IPS-18c (cell line): ENCODE measurements around the gene NEK6.

Source experiments
- H3K4me3 ChIP-seq: 2 replicates; pipeline ENCODE4 v1.7.0; 2013; ENCODE audit warnings: low read depth, mild to moderate bottlenecking, low read length, moderate library complexity; ENCODE audit not compliant: insufficient read depth
- H3K9me3 ChIP-seq: one replicate; pipeline ENCODE4 v1.6.1; 2013; ENCODE audit warnings: mild to moderate bottlenecking, low read length, moderate library complexity; ENCODE audit not compliant: control insufficient read depth, insufficient read depth

The NEK6 gene

GRCh38 chr9:124255222-124255621 is 2.5 kb upstream of the NEK6 start:
- Histone ChIP-seq H3K4me3 (no peak overlapping the region), H3K9me3 (no peaks in the 10 kb centered on the region)

- Histone ChIP-seq H3K9me3 (no peaks in the 10 kb centered on the region), H3K4me3 (no peak overlapping the region)
Observed at GRCh38 chr9:124256517-124257069, 1.2 kb upstream of the NEK6 start.

GRCh38 chr9:124257070-124257843 is 492 bp upstream of the NEK6 start:
- Histone ChIP-seq H3K9me3 (no peaks in the 10 kb centered on the region), H3K4me3 (peak overlapping the region; percentile 34; the same call in 1 of the 2 replicates)

GRCh38 chr9:124258607-124259157 is 933 bp downstream of the NEK6 start:
- Histone ChIP-seq H3K4me3 (peak overlapping the region; percentile 74), H3K9me3 (no peaks in the 10 kb centered on the region)

GRCh38 chr9:124259158-124259808 is 1.5 kb downstream of the NEK6 start:
- H3K9me3 ChIP-seq = no peaks in the 10 kb centered on the region
- H3K4me3 ChIP-seq = peak overlapping the region; percentile 74; the same call in 1 of the 2 replicates

DNA sequence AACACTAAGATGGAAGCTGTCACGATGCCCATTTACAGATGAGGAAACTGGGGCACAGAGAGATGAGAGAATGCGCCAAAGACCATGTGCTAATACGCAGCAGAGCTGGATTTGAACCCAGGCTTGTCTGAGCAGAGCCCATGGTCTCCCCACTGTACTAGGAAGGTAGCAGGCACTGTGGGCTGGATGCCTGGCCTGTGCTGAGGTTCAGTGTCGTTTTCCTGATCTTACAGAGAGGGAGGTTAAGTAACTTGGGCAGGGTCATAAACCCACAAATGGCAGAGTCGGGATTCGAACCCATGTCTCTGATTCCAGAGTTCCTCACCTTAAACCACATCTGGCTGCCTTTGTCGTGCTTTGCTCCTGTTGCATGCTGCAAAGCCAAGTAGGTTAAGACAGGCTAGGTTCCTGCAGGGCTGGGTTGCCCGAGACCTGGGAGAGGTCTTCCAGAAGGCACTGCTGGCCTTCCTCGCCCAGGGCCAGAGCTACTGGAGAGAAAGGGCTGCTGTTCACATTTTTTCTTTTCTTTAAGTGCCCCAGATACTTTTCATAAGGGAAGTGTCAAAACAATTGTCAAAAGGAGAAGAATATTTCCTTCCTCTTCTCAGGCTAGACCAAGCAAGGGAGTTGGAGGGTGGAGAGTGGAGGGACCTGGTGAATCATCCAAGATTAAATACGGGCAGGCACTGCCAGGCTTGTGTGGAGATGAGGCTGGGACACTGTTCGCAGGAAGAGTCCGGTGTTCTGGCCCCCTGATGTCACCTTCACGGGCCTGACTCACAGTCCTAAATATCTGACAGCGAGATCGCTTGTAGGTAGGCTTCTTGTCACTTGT is 3.2 kb downstream of the NEK6 start:
- no peaks in the 10 kb centered on the region for H3K9me3 ChIP-seq
- no peak overlapping the region for H3K4me3 ChIP-seq

- Histone ChIP-seq H3K9me3 (no peaks in the 10 kb centered on the region), H3K4me3 (no peak overlapping the region)
Observed at GRCh38 chr9:124261736-124262648, 4.2 kb downstream of the NEK6 start.

GRCh38 chr9:124262649-124262972 is 4.9 kb downstream of the NEK6 start:
- H3K9me3 ChIP-seq = no peaks in the 10 kb centered on the region
- H3K4me3 ChIP-seq = no peak overlapping the region

- Histone ChIP-seq H3K4me3 (no peak overlapping the region), H3K9me3 (no peaks in the 10 kb centered on the region)
Observed at GRCh38 chr9:124263213-124263612, 5.5 kb downstream of the NEK6 start.

- no peaks in the 10 kb centered on the region for H3K9me3 ChIP-seq
- no peak overlapping the region for H3K4me3 ChIP-seq
Observed at GRCh38 chr9:124263800-124264426, 6.2 kb downstream of the NEK6 start.

GRCh38 chr9:124264823-124265233 is 7.1 kb downstream of the NEK6 start:
- Histone ChIP-seq H3K4me3 (no peak overlapping the region), H3K9me3 (no peaks in the 10 kb centered on the region)

- Histone ChIP-seq H3K4me3 (no peak overlapping the region), H3K9me3 (no peaks in the 10 kb centered on the region)
Observed at GRCh38 chr9:124265551-124265950, 7.8 kb downstream of the NEK6 start.

DNA sequence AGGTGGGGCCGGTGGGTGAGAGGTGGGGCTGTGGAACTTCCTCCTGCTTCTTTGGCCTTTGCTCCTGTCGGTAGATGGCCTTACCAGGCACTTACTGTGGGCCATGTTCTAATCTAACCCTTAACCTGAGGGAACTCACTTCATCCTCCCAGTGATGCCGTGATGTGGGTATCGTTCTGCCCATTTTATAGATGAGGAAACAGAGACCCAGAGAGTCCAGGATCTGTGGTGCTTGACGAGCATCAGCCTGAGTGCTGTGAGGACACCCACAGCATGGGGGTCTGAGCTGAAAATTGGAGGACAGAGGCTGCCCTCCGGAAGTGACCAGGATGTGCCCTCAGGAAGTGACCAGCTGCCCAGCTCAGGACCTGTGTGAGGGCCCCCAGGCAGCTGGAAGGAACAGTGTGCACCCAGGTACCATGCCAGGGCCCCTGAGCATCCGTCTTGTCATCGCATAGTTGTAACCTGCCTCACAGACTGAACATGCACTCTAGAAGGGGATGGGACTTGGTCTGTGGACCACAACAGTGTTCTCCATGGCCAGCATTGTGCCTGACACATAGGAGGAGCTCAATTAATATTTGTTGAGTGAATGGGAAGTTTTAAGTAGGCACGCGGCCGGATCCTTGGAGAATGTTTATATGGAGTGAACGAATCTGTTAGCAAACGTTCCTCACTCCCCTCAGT is 8.5 kb downstream of the NEK6 start:
- H3K4me3 ChIP-seq = no peak overlapping the region

GRCh38 chr9:124266826-124267201 is 9.1 kb downstream of the NEK6 start:
- H3K4me3 ChIP-seq = no peak overlapping the region
- no peaks in the 10 kb centered on the region for H3K9me3 ChIP-seq

More for the DNA sequence above, 8.5 kb downstream of the NEK6 start:
- H3K9me3 ChIP-seq = no peaks in the 10 kb centered on the region

DNA sequence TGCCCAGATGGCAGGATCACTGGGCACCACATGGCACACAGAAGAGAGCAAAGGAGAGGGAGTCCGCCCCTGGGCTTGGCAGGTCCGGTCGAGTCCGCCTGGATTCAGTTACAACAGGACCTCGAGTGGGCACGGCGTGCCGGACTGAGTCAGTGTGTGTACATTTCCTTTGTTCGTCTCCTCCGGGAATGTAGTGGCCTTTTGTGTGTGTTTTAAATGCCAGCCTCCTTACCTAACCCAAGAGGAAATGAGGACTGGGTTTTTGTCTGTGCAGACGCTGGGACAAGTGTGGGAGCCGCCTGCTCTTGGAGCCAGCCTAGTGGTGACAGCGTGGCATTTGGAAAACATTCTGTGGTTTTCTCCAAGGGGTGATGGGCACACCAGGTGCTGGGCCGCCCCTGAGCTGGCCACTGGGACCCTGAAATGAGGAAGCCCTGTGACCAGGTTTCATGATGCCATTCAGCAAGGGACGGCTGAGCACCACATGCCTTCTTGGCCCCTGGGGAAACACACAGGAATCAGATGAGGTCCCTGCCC is 9.6 kb downstream of the NEK6 start:
- no peaks in the 10 kb centered on the region for H3K9me3 ChIP-seq
- no peak overlapping the region for H3K4me3 ChIP-seq
